Stomach (tissue), 9 donors: ENCODE measurements around the gene SOAT2. TPM values are rescaled to one million over a fixed set of nuclear protein-coding genes. Genes with fewer than 3 reads are reported as not detected.

Experiments used
- DNase-seq, 2 donors: peaks; one replicate each; pipeline versions ENCODE4 v3.0.0 to v3.0.0-alpha.2; 2013 to 2019
- H3K27ac ChIP-seq, 5 donors: fragments of 200-600 bp in 4 of 5; sonication (generic) in 4 of 5; one replicate each; pipeline ENCODE4 v1.5.1; 2013 to 2019; ENCODE audit warnings: mild to moderate bottlenecking in 1 of 5, moderate library complexity in 1 of 5
- H3K27me3 ChIP-seq, 3 donors: fragments of 200-600 bp; sonication (generic); one replicate each; pipeline ENCODE4 v1.5.1; 2017 to 2019; ENCODE audit warnings: mixed run types in 1 of 3
- H3K36me3 ChIP-seq, 4 donors: fragments of 200-600 bp; sonication (generic); 1 replicate in 3 of 4; 2 replicates in 1 of 4; pipeline ENCODE4 v1.5.1; 2016 to 2019
- H3K4me1 ChIP-seq, 4 donors: fragments of 200-600 bp; sonication (generic); one replicate each; pipeline ENCODE4 v1.5.1; 2016 to 2019
- H3K4me3 ChIP-seq, 4 donors: fragments of 200-600 bp; sonication (generic) in 3 of 4; one replicate each; pipeline ENCODE4 v1.5.1; 2016 to 2019; ENCODE audit warnings: mild to moderate bottlenecking in 1 of 4
- H3K9me3 ChIP-seq, 4 donors: fragments of 200-600 bp; sonication (generic); one replicate each; pipeline ENCODE4 v1.5.1; 2016 to 2019
- EP300 ChIP-seq: sonication (generic); formaldehyde crosslinking; IDR thresholded peaks from one replicate; pipeline ENCODE4 v1.6.1; 2017; ENCODE audit warnings: antibody characterized with exemption
- POLR2A ChIP-seq, 4 donors: fragments of 450-650 bp; IDR thresholded peaks; one replicate each; pipeline ENCODE4 v1.6.1; 2016; ENCODE audit warnings: antibody characterized with exemption in 4 of 4, control low read depth in 2 of 4, mild to moderate bottlenecking in 1 of 4, moderate library complexity in 1 of 4
- POLR2AphosphoS5 ChIP-seq, 3 donors: sonication (generic); formaldehyde crosslinking; IDR thresholded peaks; one replicate each; pipeline ENCODE4 v1.6.1; 2016; ENCODE audit warnings: antibody characterized with exemption in 3 of 3
- WGBS, 5 donors: extraction: QIAGEN DNeasy Blood & Tissue Kit in 3 of 5; methylation state at CpG; one replicate each; pipeline versions ENCODE4 v1.1.5 to v1.1.7; 2013 to 2018; 5-methylcytosine and 5-hydroxymethylcytosine counted together
- intact Hi-C: fragments of 100-400 bp; cut with DNase I; formaldehyde crosslinking; loops from one replicate; pipeline ENCODE4 v1.15.1; 2023; ENCODE audit warnings: low total_unique reads
- polyA plus RNA-seq, 3 donors: library from polyadenylated mRNA; stranded (reverse); fragments of 200-250 nt; gene quantifications; one replicate each; pipeline ENCODE4 v1.2.3, GENCODE V29; 2013
- small RNA-seq, 4 donors: library from RNA; depleted of rRNA; stranded (forward); fragments of <200 nt; gene quantifications; one replicate each; pipeline ENCODE3, GENCODE V24; 2016
- total RNA-seq, 5 donors: library from RNA; depleted of rRNA; stranded (reverse); fragments of >200 nt; gene quantifications; one replicate each; pipeline versions ENCODE4 v1.1.0 to v1.2.3, GENCODE V29; 2014 to 2016
- TF ChIP-seq, protein P1 (sequence below), 7 experiments: fragments of 450-650 bp in 4 of 7; fragments of 200-600 bp in 3 of 7; sonication (generic) in 3 of 7; IDR thresholded peaks; one replicate each; pipeline ENCODE4 v1.5.1; 2016 to 2019; ENCODE audit warnings: antibody characterized with exemption in 7 of 7, control low read depth in 2 of 7, mild to moderate bottlenecking in 1 of 7
- donor health status: healthy with polysubstance abuse.
- donor health status: Bipolar disorder and iron deficiency.
- donor health status: healthy.

The SOAT2 gene
- total and polyA plus RNA-seq, 8 donors = 0.28 to 0.92 TPM; not detected in 6

DNA sequence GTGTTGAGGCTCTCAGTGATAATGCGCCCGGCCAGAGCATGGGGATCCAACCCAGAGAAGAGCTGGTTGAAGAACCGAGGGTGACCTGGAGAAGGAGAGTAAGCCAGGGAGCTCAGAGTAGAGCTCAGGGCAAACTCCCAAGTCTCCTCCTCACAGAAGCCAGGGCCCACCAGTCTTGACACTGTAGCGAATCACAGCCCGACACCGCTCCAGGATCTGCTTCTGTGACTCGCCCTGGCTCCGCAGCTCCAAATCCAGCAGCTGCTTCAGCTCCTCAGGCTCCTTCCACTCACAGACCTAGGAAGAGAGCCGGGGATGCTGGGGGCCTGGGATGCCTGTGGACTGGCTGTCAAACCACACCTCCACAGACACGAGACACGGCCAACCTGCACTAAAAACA, 69.1 kb downstream of the SOAT2 start:
- Histone ChIP-seq H3K27ac (no peak overlapping the region), H3K4me1 (peaks cover 0 to 15% (median 12%) of the 10 kb centered on the region in 4 donors), H3K9me3 (no peaks in the 10 kb centered on the region), H3K27me3 (no peaks in the 10 kb centered on the region), H3K4me3 (no peak overlapping the region), H3K36me3 (peaks cover 10 to 45% (median 39%) of the 10 kb centered on the region in 4 donors)
- TF ChIP-seq POLR2A (IDR thresholded peaks at IDR 0.05) (no peak), POLR2AphosphoS5 (IDR thresholded peaks at IDR 0.05) (no peak), EP300 (no peak)
- TF ChIP-seq, protein P1, sequence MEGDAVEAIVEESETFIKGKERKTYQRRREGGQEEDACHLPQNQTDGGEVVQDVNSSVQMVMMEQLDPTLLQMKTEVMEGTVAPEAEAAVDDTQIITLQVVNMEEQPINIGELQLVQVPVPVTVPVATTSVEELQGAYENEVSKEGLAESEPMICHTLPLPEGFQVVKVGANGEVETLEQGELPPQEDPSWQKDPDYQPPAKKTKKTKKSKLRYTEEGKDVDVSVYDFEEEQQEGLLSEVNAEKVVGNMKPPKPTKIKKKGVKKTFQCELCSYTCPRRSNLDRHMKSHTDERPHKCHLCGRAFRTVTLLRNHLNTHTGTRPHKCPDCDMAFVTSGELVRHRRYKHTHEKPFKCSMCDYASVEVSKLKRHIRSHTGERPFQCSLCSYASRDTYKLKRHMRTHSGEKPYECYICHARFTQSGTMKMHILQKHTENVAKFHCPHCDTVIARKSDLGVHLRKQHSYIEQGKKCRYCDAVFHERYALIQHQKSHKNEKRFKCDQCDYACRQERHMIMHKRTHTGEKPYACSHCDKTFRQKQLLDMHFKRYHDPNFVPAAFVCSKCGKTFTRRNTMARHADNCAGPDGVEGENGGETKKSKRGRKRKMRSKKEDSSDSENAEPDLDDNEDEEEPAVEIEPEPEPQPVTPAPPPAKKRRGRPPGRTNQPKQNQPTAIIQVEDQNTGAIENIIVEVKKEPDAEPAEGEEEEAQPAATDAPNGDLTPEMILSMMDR (IDR thresholded peaks at IDR 0.05) = no peak
- intact Hi-C loops = no loop called here
- WGBS, 5 donors = 85 to 97% (median 94%) methylated on average over 11 of the region's 11 CpGs
- DNase-seq = peak in 1 of 2 donors; percentile 29

DNA sequence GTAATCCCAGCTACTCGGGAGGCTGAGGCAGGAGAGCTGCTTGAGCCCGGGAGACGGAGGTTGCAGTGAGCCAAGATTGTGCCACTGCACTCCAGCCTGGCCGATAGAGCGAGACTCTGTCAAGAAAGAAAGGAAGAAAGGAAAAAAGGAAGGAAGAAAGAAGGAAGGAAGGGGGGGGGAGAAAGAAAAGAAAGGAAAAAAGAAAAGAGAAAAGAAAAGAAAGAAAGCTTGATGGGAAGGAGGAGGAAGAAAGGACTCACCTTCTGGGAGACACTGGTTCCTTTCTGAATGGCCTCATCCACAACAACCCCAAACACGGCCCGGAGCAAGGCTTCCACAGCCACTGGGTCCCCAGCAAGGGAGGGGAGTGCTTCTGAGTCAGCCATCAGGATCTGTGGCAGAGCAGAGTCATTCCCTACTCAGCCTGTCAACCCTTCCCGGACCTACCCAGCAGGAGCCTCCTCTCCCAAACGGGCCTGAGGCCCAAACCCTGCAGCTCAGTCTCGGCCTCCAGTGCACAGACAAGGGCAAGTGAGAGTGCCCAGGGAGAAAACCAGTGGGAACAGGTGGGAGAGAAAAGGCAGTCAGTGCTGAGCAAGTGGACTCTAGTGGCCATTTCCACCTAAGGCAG, 69.9 kb downstream of the SOAT2 start:
- TF ChIP-seq EP300 (no peak), POLR2AphosphoS5 (IDR thresholded peaks at IDR 0.05) (no peak), POLR2A (IDR thresholded peaks at IDR 0.05) (no peak)
- TF ChIP-seq, protein P1 (IDR thresholded peaks at IDR 0.05) = no peak
- Histone ChIP-seq H3K36me3 (peaks cover 10 to 45% (median 34%) of the 10 kb centered on the region in 4 donors), H3K27me3 (no peaks in the 10 kb centered on the region), H3K27ac (no peak overlapping the region), H3K4me1 (peaks cover 0 to 15% (median 12%) of the 10 kb centered on the region in 4 donors), H3K9me3 (no peaks in the 10 kb centered on the region), H3K4me3 (no peak overlapping the region)
- intact Hi-C loops = no loop called here
- no peak for DNase-seq
- WGBS, 5 donors = 87 to 95% (median 92%) methylated on average over 10 of the region's 10 CpGs

Small RNA genes within 50 kb of the gene (small RNA-seq; reads per million reads assigned to genes)
- gene HIGD1AP1 = 0 reads per million in 4 donors
- 0 reads per million in 4 donors for gene MIR6757
- 0 reads per million in 4 donors for gene RNU6-333P

Other genes starting within 250 kb of the SOAT2 start
- 1,000 to 10,000 TPM in 1 of 5 donors, 100 to 1,000 TPM in 3, 10 to 100 TPM in 1; 71.2 to 1,740 (median 566) TPM for gene KRT8, start 198.4 kb upstream of the SOAT2 start, total RNA-seq
- gene KRT8, start 198.4 kb upstream of the SOAT2 start, polyA plus RNA-seq = 1,000 to 10,000 TPM in 1 of 3 donors, 100 to 1,000 TPM in 2; 361 to 1,687 (median 767) TPM
- 100 to 1,000 TPM in 4 of 5 donors, 10 to 100 TPM in 1; 68.3 to 648 (median 309) TPM for gene KRT18, start 154.4 kb upstream of the SOAT2 start, total RNA-seq
- 100 to 1,000 TPM; 369 to 525 (median 391) TPM for gene KRT18, start 154.4 kb upstream of the SOAT2 start, polyA plus RNA-seq
- 100 to 1,000 TPM; 319 to 833 (median 400) TPM for gene EIF4B, start 97.0 kb upstream of the SOAT2 start, total RNA-seq
- 100 to 1,000 TPM; 101 to 262 (median 179) TPM for gene EIF4B, start 97.0 kb upstream of the SOAT2 start, polyA plus RNA-seq
- gene TNS2, start 53.4 kb upstream of the SOAT2 start, total RNA-seq = 100 to 1,000 TPM in 2 of 5 donors, 10 to 100 TPM in 3; 38.5 to 164 (median 44.2) TPM
- gene TNS2, start 53.4 kb upstream of the SOAT2 start, polyA plus RNA-seq = 100 to 1,000 TPM in 1 of 3 donors, 10 to 100 TPM in 2; 71.0 to 104 (median 76.5) TPM
- gene SPRYD3, start 24.1 kb upstream of the SOAT2 start, total RNA-seq = 10 to 100 TPM; 17.8 to 99.8 (median 50.9) TPM
- 10 to 100 TPM; 26.3 to 30.5 (median 29.8) TPM for gene SPRYD3, start 24.1 kb upstream of the SOAT2 start, polyA plus RNA-seq
- 100 to 1,000 TPM in 2 of 5 donors, 10 to 100 TPM in 3; 22.6 to 388 (median 95.1) TPM for gene IGFBP6, start 5.8 kb upstream of the SOAT2 start, total RNA-seq
- gene IGFBP6, start 5.8 kb upstream of the SOAT2 start, polyA plus RNA-seq = 100 to 1,000 TPM in 1 of 3 donors, 10 to 100 TPM in 2; 30.6 to 124 (median 54.7) TPM
- 10 to 100 TPM in 3 of 5 donors, 1 to 10 TPM in 2; 4.1 to 37.5 (median 10.3) TPM for gene ZNF740, start 77.2 kb downstream of the SOAT2 start, total RNA-seq
- 1 to 10 TPM; 4.0 to 4.9 (median 4.1) TPM for gene ZNF740, start 77.2 kb downstream of the SOAT2 start, polyA plus RNA-seq
- 100 to 1,000 TPM in 2 of 5 donors, 10 to 100 TPM in 3; 30.3 to 334 (median 38.9) TPM for gene CSAD, start 77.4 kb downstream of the SOAT2 start, total RNA-seq
- gene CSAD, start 77.4 kb downstream of the SOAT2 start, polyA plus RNA-seq = 10 to 100 TPM in 1 of 3 donors, 1 to 10 TPM in 2; 4.6 to 52.6 (median 5.7) TPM
- gene ITGB7, start 103.8 kb downstream of the SOAT2 start, total RNA-seq = 10 to 100 TPM in 1 of 5 donors, 1 to 10 TPM in 2, not detected in 2; 4.6 to 29.5 (median 5.7) TPM
- gene ITGB7, start 103.8 kb downstream of the SOAT2 start, polyA plus RNA-seq = 1 to 10 TPM in 2 of 3 donors, under 1 TPM in 1; 0.56 to 3.8 (median 1.7) TPM
- 10 to 100 TPM in 2 of 5 donors, 1 to 10 TPM in 3; 2.0 to 26.5 (median 9.5) TPM for gene RARG, start 128.7 kb downstream of the SOAT2 start, total RNA-seq
- gene RARG, start 128.7 kb downstream of the SOAT2 start, polyA plus RNA-seq = 10 to 100 TPM in 1 of 3 donors, 1 to 10 TPM in 2; 4.9 to 37.7 (median 9.6) TPM
- gene ESPL1, start 164.8 kb downstream of the SOAT2 start, total RNA-seq = 10 to 100 TPM in 1 of 5 donors, 1 to 10 TPM in 4; 3.3 to 43.2 (median 6.6) TPM
- 10 to 100 TPM in 1 of 3 donors, under 1 TPM in 2; 0.15 to 13.1 (median 0.75) TPM for gene ESPL1, start 164.8 kb downstream of the SOAT2 start, polyA plus RNA-seq
- 100 to 1,000 TPM; 207 to 623 (median 288) TPM for gene PFDN5, start 192.1 kb downstream of the SOAT2 start, total RNA-seq
- gene PFDN5, start 192.1 kb downstream of the SOAT2 start, polyA plus RNA-seq = 1,000 to 10,000 TPM; 1,294 to 1,886 (median 1,325) TPM
- 10 to 100 TPM; 16.0 to 33.9 (median 29.0) TPM for gene MYG1, start 196.2 kb downstream of the SOAT2 start, total RNA-seq
- 100 to 1,000 TPM in 1 of 3 donors, 10 to 100 TPM in 2; 89.5 to 120 (median 98.5) TPM for gene MYG1, start 196.2 kb downstream of the SOAT2 start, polyA plus RNA-seq
- 10 to 100 TPM; 22.6 to 59.4 (median 43.3) TPM for gene AAAS, start 218.1 kb downstream of the SOAT2 start, total RNA-seq
- gene AAAS, start 218.1 kb downstream of the SOAT2 start, polyA plus RNA-seq = 10 to 100 TPM; 19.7 to 49.7 (median 19.7) TPM
- gene SP7, start 232.9 kb downstream of the SOAT2 start, total RNA-seq = not detected
- gene SP7, start 232.9 kb downstream of the SOAT2 start, polyA plus RNA-seq = not detected